GM20431 (cell line): ENCODE data around the gene TMEM213.

Experiments
- in situ Hi-C: fragments of 300-500 bp; cut with MseI, MboI; formaldehyde crosslinking; loops from one replicate; pipeline ENCODE4 v1.15.0; 2020; ENCODE audit warnings: low sequenced_read_pairs; ENCODE audit not compliant: unreplicated experiment

TMEM213 gene

DNA sequence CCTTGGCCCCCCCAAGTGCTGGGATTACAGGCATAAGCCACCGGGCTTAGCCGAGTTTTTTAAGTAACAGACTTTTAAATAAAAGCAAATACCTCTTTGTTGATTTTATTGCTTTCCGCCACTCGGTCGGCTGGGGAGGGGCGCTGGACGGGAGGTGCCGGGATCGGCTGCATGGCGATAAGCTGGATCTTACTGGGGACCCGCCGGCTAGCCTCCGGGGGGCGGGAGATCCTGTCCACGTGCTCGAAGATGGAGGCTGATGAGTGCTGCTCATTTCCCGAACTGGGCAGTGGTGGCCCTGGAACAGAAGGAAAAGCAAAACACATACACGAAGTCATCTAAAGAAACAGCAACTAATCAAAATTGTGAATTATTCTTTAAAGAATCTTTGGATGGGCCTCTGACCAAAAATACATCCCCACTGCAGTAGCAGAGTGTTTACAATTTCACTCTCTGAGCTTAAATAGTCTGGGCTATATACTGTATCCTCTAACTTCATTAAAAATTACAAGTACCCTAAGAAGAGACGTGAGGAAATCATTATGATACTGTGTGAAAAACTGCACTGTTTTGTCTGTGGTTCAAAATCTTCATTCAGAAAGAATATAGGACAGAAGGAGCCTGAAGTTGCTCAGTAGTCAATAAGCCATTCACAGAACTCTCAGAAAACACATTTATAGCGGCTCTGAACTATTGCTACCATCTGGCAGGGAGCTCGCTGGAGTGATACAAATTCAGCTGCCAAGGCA lies 73.4 kb downstream of the TMEM213 start:
- in situ Hi-C loops = no loop called here

DNA sequence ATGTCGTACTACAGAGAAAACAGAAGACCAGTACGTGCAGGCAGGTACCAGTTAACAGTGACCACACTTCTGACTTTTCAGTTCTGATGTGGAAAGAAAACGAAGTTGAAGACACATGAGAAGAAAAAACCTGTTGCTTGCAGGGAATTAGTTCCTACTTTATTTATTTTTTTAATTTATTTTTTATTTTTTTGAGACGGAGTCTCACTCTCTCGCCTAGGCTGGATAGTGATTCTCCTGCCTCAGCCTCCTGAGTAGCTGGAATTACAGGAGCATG lies 74.0 kb downstream of the TMEM213 start:
- in situ Hi-C loops = no loop called here

DNA sequence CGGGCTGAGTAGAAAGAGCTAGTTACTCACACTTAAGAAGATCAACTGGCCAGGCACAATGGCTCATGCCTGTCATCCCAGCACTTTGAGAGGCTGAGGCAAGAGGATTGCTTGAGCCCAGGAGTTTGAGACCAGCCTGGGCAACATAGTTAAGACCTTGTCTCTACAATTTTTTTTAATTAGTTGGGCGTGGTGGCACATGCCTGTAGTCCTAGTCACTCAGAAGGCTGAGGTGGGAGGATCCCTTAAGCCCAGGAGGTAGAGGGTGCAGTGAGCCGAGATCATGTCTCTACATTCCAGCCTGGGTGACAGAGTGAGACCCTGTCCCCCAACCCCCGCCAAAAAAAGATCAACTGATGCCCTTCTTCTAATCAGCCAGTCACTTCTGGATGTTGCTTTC lies 74.8 kb downstream of the TMEM213 start:
- in situ Hi-C loops = no loop called here

GRCh38 chr7:138873220-138873892 lies 75.6 kb downstream of the TMEM213 start:
- in situ Hi-C loops = no loop called here

GRCh38 chr7:138875794-138876193 lies 78.0 kb downstream of the TMEM213 start:
- in situ Hi-C loops = no loop called here

DNA sequence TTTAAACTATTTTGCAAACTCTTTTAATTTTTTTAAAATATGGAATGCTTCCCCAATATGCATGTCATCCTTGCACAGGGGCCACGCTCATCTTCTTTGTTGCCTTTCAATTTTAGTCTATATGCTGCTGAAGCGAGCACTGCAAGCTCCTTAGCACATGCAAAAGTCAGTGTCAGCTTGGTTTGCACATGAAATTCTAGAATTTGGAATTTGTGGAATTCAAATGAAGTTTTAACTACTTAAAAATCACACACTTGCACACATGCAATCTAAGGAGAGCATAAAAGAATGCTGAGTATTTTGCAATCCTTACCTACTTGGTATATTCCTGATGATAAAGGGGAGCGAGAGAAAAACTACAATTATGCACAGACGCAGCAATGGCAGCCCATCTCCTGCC lies 78.5 kb downstream of the TMEM213 start:
- in situ Hi-C loops = no loop called here

- in situ Hi-C loops = no loop called here
Measured at GRCh38 chr7:138878051-138878450, 80.3 kb downstream of the TMEM213 start.

- in situ Hi-C loops = no loop called here
Measured at GRCh38 chr7:138878856-138879255, 81.1 kb downstream of the TMEM213 start.

GRCh38 chr7:138879356-138879755 lies 81.6 kb downstream of the TMEM213 start:
- in situ Hi-C loops = no loop called here

- in situ Hi-C loops = no loop called here
Measured at GRCh38 chr7:138880881-138881578, 83.2 kb downstream of the TMEM213 start.

GRCh38 chr7:138881579-138882188 lies 83.9 kb downstream of the TMEM213 start:
- in situ Hi-C loops = no loop called here

GRCh38 chr7:138882249-138882648 lies 84.5 kb downstream of the TMEM213 start:
- in situ Hi-C loops = no loop called here

DNA sequence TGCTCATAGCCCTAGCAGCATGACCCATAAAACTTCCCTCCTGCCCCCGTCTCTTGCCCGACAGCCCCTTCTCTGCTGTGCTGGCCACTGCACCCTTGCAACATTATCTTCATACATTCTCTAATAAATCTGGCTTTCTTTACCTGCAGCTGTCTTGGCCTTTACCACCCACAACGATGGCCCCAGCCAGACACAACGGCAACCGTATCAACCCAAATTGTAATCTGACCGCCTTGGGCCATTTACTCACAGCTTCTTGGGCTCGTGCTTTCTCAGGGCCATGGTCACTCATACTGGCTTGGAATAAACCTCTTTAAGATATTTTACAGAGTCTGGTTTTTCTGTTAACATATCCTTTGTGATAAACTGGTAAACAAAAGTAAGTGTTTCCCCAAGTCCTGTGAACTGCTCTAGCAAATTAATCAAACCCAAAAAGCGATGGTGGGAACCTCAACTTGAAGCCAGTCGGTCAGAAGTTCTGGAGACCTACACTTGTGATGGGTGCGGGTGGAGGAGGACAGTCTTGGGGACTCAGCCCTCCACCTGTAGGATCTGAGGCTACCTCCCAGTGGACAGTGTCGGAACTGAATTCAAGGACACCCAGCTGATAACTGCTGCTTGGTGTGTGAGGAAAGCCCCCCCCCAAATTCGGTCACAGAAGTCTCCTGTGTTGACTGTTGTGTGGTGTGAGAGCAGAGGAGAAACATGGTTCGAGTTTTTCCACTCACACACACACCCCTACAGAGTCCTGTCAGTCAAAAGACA lies 87.8 kb downstream of the TMEM213 start:
- in situ Hi-C loops = no loop called here

- in situ Hi-C loops = no loop called here
Measured at GRCh38 chr7:138886501-138886917, 88.7 kb downstream of the TMEM213 start.

- in situ Hi-C loops = no loop called here
Measured at GRCh38 chr7:138887085-138887710, 89.4 kb downstream of the TMEM213 start.
